GM19025 (cell line): ENCODE results near the gene TTF2.
"Not testable (repeated sequence)": the region's sequence is repeated elsewhere in the genome, so short reads cannot be mapped to it uniquely, and the experiment has no call there.

Experiments used
- ATAC-seq: cut with Tn5 transposase; IDR thresholded peaks from one replicate; pipeline ENCODE4 v1.9.1; 2021; ENCODE audit warnings: mild to moderate bottlenecking, low read depth, moderate library complexity; ENCODE audit not compliant: unreplicated experiment

The TTF2 gene

DNA sequence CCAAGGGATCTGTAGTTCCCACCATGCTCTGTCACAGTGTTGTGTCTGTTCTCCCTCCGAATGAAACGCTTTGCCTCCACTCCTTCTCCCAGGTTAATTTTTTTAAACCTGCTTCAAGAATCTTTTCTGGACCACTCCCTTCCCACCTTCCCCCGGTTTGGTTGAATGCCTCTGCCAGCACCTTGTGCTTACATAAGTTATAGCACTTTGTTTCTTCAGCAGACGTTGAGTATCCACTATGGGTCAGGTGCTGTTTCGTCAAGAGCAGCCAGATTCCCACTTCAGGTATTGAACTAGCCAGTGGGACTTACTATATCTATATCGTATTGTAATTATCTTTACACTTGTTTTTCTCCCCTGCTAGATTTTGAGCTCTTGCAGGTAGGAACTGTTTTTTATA lies 27.6 kb downstream of the TTF2 start:
- no peak for ATAC-seq

DNA sequence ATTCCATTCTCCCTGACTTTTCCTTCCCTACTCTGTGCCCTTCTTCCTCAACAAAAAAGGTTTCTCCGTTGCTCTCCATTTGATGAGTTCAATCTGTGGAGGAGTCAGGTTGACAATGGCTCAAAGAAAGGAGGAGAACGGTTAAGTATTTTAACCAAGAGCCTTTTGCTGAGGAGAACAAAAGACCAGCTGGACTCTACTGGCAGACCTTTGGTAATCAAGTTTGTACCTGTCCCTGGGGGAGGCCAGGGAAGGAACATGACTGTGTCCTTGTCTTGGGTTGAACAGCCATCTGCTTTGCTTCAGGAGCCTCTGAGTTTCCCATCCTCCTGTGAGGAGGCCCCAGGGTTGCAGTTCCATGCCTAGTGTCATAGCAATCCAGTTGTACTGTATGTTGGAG lies 29.9 kb downstream of the TTF2 start:
- no peak for ATAC-seq

DNA sequence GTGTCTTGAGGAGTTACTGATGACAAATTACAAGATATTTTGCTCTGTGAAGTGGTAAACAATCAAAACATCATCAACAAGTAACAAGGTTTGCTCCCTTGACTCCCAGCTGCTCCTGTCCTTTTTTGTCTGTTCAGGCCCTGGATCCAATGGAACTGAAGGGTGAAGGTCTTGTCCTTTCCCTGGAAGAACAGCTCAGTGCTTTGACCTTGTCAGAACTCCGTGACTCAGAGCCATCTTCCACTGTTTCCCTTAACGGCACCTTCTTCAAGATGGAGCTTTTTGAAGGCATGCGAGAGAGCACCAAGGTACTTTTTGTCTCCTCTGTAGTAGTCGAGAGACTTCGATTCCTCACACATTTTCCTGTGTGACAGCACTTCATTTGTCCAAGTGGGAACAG lies 32.5 kb downstream of the TTF2 start:
- ATAC-seq, result no peak

DNA sequence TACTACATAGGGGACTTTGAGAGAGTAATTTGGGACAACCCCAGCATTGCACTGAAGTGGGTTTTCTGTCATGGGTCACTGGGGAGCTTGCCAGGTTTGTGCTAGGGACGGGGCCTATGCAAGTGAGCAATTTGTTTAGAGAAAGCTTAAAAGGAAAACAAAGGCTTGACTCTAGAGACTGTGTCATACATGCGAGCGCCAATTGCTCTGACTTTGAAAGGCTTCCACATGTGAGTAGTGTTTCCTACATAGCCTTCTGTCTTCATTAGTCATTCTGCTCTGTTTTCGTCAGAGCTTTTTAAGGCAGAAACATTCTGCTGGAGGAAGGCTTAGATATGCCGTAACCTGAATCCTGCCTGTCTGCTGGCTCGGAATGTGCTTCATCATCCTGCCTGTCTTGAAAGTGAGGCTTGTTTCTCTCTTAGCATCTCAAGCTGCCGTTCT lies 33.0 kb downstream of the TTF2 start:
- ATAC-seq, result no peak

DNA sequence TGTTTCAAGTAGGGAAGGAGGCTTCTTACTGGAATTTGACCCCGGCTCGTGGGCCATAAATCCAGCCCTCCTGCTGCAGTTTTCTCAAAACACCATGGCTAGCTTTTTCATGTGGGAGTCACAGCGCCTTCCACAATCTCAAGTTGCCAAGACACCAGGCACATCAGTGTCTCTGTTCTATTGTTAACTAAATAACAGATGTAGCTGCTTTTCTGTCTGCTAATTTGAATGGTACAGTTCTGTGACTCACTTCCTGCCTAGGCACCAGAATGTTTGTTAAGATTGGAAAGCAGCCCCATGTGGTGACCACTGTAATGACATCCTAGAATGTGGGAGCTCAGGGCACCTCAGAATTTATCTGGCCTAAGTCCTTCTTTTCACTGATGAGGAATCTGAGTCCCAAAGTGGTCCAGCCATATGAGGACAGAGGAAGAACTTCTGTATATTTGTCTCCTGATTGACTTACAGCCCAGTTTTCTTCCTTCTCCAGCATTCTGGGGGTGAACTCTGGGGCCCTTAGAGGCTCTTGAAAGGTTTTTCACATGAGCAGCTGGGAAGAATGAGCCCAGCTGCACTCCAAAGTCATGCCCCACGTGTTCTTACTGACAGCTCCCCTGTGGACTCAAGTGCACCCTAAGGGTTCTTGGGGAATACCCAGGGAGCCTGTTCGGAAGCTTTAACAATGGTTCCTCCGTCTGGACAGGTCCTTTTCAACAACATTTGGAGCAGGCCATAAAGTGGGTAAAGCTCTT lies 33.9 kb downstream of the TTF2 start:
- no peak for ATAC-seq

DNA sequence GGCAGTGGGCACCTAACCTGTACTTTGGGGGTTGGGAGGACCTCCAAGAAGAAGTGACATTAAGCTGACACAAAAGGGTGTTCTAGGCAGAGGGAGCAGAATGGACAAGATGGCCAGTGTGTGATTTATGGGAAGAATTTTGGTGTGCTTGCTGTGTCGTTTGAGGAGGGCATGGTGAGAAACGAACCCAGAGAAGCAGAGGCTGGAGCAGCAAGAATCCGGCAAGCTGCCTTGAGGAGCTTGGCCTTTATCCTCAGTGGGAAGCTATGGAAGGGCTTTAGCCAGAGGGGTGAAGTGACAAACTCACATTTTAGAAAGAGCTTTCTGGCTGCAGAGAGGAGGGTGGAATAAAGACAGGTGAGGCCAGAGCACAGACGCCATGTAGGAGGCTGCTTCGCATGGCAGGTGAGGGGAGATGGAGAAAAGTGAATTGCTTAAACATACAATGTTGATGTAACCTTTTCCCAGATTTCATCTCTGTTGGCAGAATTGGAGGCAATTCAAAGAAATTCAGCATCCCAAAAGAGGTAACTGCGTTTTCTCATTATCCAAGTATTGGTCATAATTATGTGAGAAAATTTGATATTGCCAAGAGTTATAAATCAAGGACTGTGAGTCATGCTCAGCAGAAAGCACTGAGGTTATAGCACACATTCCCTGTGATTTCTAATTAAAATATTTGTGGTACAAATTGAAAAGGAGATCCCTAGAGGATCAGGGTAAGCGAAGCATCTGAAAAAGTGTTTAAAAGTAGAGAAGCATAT lies 34.9 kb downstream of the TTF2 start:
- no peak for ATAC-seq

DNA sequence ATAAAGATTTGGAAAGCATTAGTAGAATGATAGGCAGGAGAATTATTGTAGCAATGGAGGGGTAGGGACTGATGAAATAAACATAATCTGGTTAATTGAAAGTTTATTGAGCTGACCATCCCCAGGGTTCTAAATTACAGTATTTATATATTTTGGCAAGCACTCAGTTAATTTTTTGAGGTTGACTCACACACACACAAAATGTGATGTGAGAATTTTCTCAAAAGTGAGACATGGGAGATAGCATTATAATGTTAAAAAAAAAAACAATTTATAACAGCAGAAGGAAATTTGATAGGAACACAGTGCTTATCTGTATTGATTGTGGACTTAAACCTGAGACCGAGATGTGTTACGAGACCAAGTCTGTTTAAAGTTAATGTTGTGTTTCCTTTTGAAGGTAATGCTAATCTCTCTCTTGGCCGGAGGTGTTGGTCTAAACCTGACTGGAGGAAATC lies 36.9 kb downstream of the TTF2 start:
- no peak for ATAC-seq

DNA sequence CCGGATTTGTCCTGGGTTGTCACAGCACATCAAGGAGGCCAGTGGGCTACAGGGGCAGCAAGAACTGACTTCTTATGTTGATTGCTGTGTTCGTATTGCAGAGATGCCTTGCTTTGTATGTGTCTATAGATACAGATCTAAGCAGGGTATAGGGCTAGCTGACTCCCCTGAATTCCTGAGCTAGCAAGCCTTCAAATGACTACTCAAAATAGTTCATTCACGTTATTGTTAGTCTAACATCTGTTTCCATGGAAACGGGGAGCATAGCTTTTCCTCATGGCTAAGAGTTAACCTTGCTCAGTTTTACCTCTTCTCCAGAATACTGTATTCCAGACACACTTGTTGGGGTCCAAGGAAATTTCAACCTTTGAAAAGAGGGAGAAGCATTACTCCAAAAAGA lies 37.3 kb downstream of the TTF2 start:
- no peak for ATAC-seq

DNA sequence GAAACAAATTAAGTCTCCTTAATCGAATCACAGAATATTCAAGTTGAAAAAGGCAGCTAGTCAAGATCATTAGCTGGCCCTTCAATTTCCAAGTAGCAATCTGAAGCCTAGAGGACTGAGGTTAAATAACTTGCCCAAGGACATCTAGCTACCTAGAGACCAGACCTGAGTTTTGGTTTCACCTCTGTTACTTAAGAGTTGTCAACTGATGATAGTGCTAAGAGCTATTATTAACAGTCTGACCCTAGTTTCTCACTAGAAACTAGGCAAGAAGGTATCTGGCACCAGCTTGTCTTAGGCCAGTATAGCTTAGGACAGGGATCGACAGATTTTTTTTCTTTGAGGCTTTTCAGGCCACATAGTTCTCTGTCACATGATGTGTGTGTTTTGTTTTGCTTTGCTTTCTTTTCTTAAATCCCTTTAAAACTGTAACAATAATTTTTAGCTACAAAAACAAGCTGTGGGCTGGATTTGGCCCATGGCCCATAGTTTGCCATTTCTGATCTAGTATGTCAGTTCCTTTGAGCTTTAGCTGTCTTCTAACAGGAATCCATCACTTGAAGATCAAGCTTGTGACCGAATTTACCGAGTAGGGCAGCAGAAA lies 38.3 kb downstream of the TTF2 start:
- ATAC-seq, result no peak

DNA sequence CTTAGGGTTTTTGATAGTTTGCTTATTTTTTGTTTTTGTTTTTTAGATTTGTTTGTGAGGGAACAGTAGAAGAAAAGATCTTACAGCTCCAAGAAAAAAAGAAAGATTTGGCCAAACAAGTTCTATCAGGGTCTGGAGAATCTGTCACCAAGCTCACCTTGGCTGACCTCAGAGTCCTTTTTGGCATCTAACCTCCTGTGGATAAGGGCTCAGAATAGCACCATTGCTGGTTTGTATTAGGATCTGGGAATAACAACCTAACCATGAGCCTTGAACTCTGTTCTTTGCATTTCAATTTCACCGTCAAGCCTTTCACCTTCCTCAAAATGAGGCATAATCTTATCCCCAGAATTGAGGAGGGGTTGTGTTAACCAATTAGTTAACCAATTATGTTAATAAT lies 41.2 kb downstream of the TTF2 start:
- no peak for ATAC-seq

DNA sequence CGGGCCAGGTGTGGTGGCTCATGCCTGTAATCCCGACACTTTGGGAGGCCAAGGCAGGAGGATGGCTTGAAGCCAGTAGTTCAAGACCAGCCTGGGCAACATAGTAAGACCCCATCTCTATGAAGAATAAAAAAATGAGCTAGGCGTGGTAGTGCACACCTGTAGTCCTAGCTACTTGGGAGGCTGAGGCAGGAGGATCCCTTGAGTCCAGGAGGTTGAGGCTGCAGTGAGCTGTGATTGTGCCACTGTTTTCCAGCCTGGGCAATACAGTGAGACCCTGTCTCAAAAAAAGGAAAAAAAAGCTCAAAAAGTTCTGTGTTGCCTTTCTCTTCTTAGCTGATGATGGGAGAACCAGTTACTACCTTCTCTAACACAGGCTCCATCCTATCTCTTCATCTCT lies 41.7 kb downstream of the TTF2 start:
- ATAC-seq, result not testable (repeated sequence)

DNA sequence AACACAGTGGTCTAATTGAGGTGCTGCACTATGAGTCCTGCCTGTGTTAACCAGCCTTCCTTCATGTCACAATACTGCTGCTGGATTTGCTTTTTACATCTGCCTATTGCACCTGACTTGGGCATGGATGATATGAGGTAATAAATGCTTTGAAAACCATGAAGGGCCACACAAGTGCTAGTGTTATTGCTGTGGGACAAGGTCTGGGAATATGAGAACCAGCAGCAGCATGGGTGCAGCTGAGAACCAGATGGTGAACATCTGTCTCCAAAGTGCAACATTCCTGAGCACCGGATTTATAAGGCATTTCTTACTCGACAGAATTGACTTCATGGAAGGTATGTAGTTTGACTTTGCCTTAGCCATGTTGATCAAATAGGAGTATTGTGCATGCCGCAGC lies 44.9 kb downstream of the TTF2 start:
- no peak for ATAC-seq

DNA sequence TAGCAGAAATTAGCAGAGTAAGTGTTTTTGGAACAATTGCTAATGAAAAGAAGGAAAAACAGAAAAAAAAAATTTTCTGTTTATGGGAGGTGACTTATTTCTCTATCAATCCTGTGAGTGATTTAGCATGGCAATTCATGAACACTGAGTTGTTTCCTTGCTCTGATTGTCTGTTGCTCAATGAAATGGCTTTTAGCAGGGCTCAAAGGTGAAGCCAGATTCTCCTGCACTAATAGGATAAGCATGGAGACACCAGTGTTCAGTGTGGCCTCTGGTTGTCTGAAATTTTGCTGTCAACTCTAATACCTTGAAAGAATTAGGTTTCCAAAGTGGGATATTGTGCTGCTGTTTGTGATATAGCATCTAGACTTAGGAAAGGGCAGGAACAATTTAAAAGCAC lies 45.6 kb downstream of the TTF2 start:
- ATAC-seq, result no peak

DNA sequence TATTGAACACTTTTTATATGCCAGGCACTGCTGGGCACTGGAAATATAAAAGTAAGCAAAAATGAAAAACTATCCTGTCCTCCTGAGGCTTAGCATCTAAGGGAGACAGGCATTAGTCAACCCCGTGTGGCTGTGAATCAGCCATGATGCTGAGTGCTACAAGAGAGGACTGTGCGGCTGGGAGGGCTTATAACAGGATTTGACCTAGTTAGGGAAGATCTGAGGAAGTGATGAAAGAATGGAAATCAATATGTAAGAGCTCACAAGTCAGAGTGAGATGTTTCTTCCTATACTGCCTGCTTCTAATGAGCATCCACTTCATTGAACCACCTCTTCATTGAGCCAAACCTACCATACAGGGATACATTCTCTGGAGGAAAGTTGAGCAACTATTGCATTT lies 46.4 kb downstream of the TTF2 start:
- ATAC-seq, result no peak

DNA sequence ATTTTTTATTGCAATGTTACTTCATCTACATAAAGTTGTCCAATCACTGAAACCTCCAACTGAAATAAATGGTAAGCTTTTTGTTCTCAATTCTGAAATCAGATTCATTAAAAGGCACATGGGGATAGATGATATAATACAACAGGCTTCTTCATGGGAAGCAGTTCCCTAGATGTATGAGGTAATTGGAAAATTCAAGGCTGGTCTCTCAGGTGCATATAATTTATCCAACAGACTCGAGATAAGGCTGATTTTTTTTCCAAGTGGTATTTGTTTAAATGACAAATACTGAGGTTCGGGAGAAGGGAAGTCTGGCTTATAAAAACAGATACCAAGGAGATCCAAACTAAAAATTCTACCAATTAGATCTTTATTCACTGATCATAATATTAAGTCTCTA lies 47.2 kb downstream of the TTF2 start:
- ATAC-seq, result no peak

DNA sequence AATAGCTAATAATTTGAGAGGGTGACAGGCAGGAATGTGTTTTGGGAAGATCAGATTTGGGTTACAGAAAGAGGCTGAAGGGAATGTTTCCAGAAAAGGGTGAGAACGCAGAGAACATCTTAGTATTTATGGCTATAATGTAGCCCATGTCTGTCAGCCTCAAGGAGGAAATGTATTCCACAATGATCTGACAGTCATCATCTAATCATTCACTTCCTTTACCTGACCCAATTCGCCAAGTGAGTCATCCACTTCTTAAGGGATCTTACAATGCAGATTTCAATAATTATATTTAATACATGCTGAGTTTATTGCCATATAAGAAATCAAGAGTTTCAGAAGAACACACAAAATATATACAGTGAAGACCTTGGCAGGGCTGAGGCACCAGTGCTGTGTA lies 50.6 kb downstream of the TTF2 start:
- ATAC-seq, result no peak

DNA sequence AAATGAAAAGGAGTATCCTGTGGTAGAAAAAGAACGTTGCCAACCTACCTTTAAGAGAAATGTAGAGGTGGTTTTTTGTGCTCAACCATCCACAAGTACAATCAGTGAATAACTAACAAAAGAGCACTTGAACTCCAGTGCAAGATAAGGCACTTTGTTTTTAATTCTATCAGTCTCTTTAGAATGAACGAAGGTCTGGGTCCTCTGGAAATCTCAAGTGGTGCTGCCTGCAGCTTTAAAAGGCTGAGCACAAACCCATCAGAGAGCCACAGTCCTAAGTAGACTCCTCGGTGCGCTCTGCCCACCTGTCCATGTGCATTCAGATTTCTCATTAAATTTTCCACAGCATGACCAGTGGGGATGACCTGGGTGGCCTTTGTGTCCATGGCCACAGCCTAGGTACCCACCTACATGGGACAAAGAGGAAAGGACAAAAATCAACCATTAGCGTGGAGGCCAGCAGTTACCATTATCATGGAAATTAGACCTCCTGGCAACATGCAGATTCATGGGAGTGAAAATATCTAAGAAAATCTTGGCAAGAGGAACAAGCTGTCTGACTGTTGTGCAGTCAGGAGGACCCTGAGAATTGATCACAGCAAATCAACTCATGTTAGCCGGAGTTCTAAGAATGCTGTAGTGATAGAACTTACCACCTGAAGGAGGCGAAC lies 52.1 kb downstream of the TTF2 start:
- ATAC-seq, result no peak

DNA sequence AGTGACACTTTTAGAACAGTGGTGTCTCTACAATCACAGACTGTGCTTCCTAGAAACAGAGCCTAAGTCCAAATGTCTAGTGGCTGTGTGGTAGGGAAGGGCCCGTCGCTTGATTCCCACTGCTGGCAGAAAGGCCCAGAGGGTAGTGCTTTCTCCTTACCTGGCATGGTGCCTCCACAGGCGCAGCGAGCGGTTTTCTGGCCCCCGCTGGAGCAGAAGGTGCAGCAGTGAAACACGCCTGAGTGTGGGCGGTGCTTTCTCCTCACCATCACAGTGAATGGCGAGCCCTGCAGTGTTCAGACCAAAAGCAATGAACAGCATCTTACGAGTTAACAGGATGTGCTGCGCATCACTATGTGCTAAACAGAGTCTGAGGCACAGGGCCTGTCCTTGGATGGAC lies 53.1 kb downstream of the TTF2 start:
- ATAC-seq, result no peak

DNA sequence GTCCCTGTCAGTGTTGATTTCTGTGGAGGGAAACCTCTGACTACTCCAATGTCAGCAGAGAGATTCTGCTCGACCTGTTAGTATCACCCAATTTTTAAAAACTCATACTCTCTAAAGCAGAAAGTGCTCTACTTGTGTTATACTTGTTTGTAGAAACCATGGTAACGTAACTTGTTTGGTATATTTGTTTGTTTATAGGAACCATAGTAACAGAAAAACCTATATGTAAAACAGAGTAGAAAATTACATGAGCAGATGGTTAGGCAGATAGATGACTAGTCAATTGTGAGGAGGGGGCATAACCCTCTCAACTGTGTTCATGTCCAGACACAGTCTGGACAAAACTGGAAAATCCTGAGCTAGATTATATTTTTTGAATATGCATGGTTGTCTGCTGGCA lies 54.8 kb downstream of the TTF2 start:
- ATAC-seq, result no peak

DNA sequence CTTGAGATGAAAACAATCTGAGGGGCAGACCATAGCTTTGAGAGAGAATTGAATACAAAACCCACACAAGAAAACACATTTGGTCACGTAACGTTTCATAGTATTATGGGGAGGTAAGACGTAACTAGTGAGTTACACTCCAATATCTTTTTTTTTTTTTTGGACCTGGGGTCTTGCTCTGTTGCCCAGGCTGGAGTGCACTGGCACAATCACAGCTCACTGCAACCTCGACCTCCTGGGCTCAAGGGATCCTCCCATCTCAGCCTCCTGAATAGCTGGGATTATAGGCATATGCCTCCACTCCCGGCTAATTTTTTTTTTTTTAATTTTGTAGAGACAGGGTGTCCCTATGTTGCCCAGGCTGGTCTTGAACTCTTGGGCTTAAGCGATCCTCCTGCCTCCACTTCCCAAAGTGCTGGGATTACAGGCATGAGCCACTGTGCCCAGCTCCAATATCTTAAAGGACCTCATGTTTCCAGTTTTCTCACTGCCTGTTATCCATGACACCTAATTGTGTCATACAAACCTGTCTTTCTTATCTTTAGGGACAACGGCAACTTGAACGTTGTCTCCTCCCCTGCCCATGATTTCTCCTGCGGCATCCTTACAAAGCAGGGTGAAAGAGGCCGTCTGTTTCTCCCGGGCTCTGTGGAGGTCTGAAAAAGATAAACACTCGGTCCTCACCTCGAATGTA lies 56.1 kb downstream of the TTF2 start:
- ATAC-seq, result no peak

DNA sequence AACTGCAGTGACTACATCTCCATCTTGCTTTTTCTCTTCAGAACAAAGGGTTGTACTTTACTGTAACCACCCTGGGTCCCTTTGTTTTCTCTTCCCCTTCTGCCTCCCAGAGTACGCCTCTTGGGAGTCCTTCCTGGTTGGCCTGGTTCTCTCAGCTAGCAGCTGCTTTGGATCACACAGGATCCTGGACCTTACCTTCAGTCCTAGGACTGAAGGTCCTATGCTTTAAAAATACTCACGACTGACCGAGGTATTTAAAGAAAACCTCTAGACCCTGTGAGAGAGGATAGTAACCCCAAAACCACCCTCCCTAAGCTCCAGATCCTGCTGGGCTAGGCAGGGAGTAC lies 56.6 kb downstream of the TTF2 start:
- no peak for ATAC-seq
